ENCODE data around the gene C6orf89.

DNA sequence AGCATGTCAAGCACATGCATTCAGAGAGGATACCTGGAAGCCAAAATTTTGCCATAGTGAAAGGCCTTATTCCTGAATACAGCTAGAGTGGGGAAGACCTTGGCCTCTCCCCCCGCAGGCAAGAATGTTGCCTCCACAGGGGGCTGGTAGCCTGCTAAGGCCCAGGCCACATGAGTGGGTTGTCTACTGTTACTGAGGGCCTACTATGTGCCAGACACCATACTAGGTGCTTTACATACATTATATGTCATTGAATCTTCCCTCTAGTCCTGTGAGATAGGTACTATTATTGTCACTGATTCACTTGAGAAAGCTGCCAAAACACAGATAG, 68.1 kb downstream of the C6orf89 start:
- no peak for TF ChIP-seq POLR2A (IDR thresholded peaks at IDR 0.05; ENCODE audit: low read depth, low read length)
- no peak for TF ChIP-seq TAF1 (IDR thresholded peaks at IDR 0.05; ENCODE audit: borderline replicate concordance, low read depth, low read length)
- no peak for TF ChIP-seq POLR2AphosphoS5 (IDR thresholded peaks at IDR 0.05; ENCODE audit: low read depth, low read length)
